Left ventricle myocardium inferior (tissue), 1 donor: ENCODE results near the gene CNGB1. TPM values are rescaled to one million over a fixed set of nuclear protein-coding genes. Genes with fewer than 3 reads are reported as not detected.
"Not testable (repeated sequence)": the region's sequence is repeated elsewhere in the genome, so short reads cannot be mapped to it uniquely, and the experiment has no call there.

Source experiments
- DNase-seq: peaks from one replicate; pipeline ENCODE4 v3.0.0-alpha.2; 2020
- H3K27ac ChIP-seq: fragments of 200-600 bp; replicated peaks from 2 replicates; pipeline ENCODE4 v1.8.0; 2021
- H3K27me3 ChIP-seq: fragments of 200-600 bp; 2 replicates; pipeline ENCODE4 v1.8.0; 2021; ENCODE audit warnings: low read depth
- H3K36me3 ChIP-seq: fragments of 200-600 bp; 2 replicates; pipeline ENCODE4 v1.8.0; 2021
- H3K4me1 ChIP-seq: fragments of 200-600 bp; 2 replicates; pipeline ENCODE4 v1.8.0; 2021
- H3K4me3 ChIP-seq: fragments of 200-600 bp; 2 replicates; pipeline ENCODE4 v1.8.0; 2021; ENCODE audit warnings: mild to moderate bottlenecking, moderate library complexity
- H3K9me3 ChIP-seq: fragments of 200-600 bp; replicated peaks from 2 replicates; pipeline ENCODE4 v1.8.0; 2021
- CTCF ChIP-seq: fragments of 200-600 bp; IDR thresholded peaks from 2 replicates; pipeline ENCODE4 v1.8.0; 2021; ENCODE audit warnings: antibody characterized with exemption, mild to moderate bottlenecking, borderline replicate concordance
- intact Hi-C: fragments of 100-400 bp; cut with micrococcal nuclease; formaldehyde crosslinking; loops from one replicate; pipeline ENCODE4 v1.11.0; 2022
- total RNA-seq: library from RNA; stranded (reverse); fragmentation: NEBNext Ultra II Directional; extraction: Animal tissue kit (Norgen Biotek cat#: 25700); gene quantifications from one replicate; pipeline ENCODE4 v1.2.1, GENCODE V29; 2021
- donor health status: DM: no; HTN: yes; CAD: no; lungs with severe emphysema.

The CNGB1 gene
- total RNA-seq, 1 donor from 2014 or later = not detected

GRCh38 chr16:57882792-57883191, 88.1 kb downstream of the CNGB1 start:
- no peak overlapping the region for H3K4me3 ChIP-seq
- H3K36me3 ChIP-seq = no peaks in the 10 kb centered on the region
- no peak for DNase-seq
- no peak overlapping the region for H3K27ac ChIP-seq
- no peak for TF ChIP-seq CTCF
- H3K9me3 ChIP-seq = no peaks in the 10 kb centered on the region
- intact Hi-C loops = no loop called here
- peaks cover 6% of the 10 kb centered on the region for H3K4me1 ChIP-seq
- peaks cover 85% of the 10 kb centered on the region for H3K27me3 ChIP-seq

GRCh38 chr16:57882206-57882605, 88.7 kb downstream of the CNGB1 start:
- Histone ChIP-seq H3K9me3 (no peaks in the 10 kb centered on the region), H3K27me3 (peaks cover 82% of the 10 kb centered on the region), H3K4me1 (peaks cover 6% of the 10 kb centered on the region), H3K27ac (no peak overlapping the region), H3K36me3 (no peaks in the 10 kb centered on the region), H3K4me3 (no peak overlapping the region)
- DNase-seq = no peak
- intact Hi-C loops = no loop called here
- TF ChIP-seq CTCF = no peak

- Histone ChIP-seq H3K4me1 (no peaks in the 10 kb centered on the region), H3K27ac (no peak overlapping the region), H3K4me3 (no peak overlapping the region), H3K27me3 (peaks cover 76% of the 10 kb centered on the region), H3K9me3 (no peaks in the 10 kb centered on the region), H3K36me3 (no peaks in the 10 kb centered on the region)
- no peak for TF ChIP-seq CTCF
- DNase-seq = no peak
- intact Hi-C loops = no loop called here
These were observed 92.3 kb downstream of the CNGB1 start for GRCh38 chr16:57878586-57878985.

GRCh38 chr16:57876210-57876609, 94.7 kb downstream of the CNGB1 start:
- intact Hi-C loops = no loop called here
- no peaks in the 10 kb centered on the region for H3K9me3 ChIP-seq
- H3K36me3 ChIP-seq = no peaks in the 10 kb centered on the region
- no peak overlapping the region for H3K27ac ChIP-seq
- no peaks in the 10 kb centered on the region for H3K4me1 ChIP-seq
- peaks cover 66% of the 10 kb centered on the region for H3K27me3 ChIP-seq
- no peak for DNase-seq
- H3K4me3 ChIP-seq = no peak overlapping the region
- TF ChIP-seq CTCF = no peak

GRCh38 chr16:57875347-57875746, 95.6 kb downstream of the CNGB1 start:
- Histone ChIP-seq H3K9me3 (no peaks in the 10 kb centered on the region), H3K27me3 (peaks cover 58% of the 10 kb centered on the region), H3K27ac (no peak overlapping the region), H3K36me3 (no peaks in the 10 kb centered on the region), H3K4me1 (no peaks in the 10 kb centered on the region), H3K4me3 (no peak overlapping the region)
- intact Hi-C loops = no loop called here
- no peak for DNase-seq
- no peak for TF ChIP-seq CTCF

GRCh38 chr16:57873218-57873617, 97.7 kb downstream of the CNGB1 start:
- intact Hi-C loops = no loop called here
- no peaks in the 10 kb centered on the region for H3K9me3 ChIP-seq
- TF ChIP-seq CTCF = no peak

GRCh38 chr16:57872764-57873163, 98.2 kb downstream of the CNGB1 start:
- H3K27me3 ChIP-seq = peaks cover 42% of the 10 kb centered on the region
- H3K4me3 ChIP-seq, H3K4me1 ChIP-seq, H3K36me3 ChIP-seq, DNase-seq, H3K9me3 ChIP-seq, H3K27ac ChIP-seq, intact Hi-C loops: not testable (repeated sequence)

More at GRCh38 chr16:57873218-57873617, 97.7 kb downstream of the CNGB1 start:
- Histone ChIP-seq H3K36me3 (no peaks in the 10 kb centered on the region), H3K4me1 (no peaks in the 10 kb centered on the region), H3K4me3 (no peak overlapping the region), H3K27me3 (peaks cover 47% of the 10 kb centered on the region), H3K27ac (no peak overlapping the region)
- no peak for DNase-seq
